Pancreas (tissue), 10 donors: ENCODE measurements around the gene GJB4. TPM values are rescaled to one million over a fixed set of nuclear protein-coding genes. Genes with fewer than 3 reads are reported as not detected.
"Not testable (repeated sequence)": the region's sequence is repeated elsewhere in the genome, so short reads cannot be mapped to it uniquely, and the experiment has no call there.

ENCODE experiments used
- ATAC-seq, 4 donors: fragments of 200-7000 bp; cut with Tn5 transposase; one replicate each; pipeline versions ENCODE4 v1.8.0 to v1.9.1; 2020; ENCODE audit warnings: mild to moderate bottlenecking in 4 of 4, moderate library complexity in 4 of 4
- DNase-seq, 6 donors: peaks; one replicate each; pipeline ENCODE4 v3.0.0-alpha.2; 2020
- FAIRE-seq: peaks from 2 replicates; lab custom pipeline; 2012; peaks lifted over from hg19 to GRCh38; lab: Jason Lieb, UNC
- H3K27ac ChIP-seq, 4 donors: fragments of 200-600 bp; sonication (generic); 1 replicate in 3 of 4; 2 replicates in 1 of 4; pipeline versions ENCODE4 v1.5.0 to v1.8.0; 2020
- H3K27me3 ChIP-seq, 4 donors: fragments of 200-600 bp; one replicate each; pipeline ENCODE4 v1.8.0; 2021
- H3K36me3 ChIP-seq, 3 donors: fragments of 200-600 bp; sonication (generic) in 1 of 3; one replicate each; pipeline versions ENCODE4 v1.5.0 to v1.8.0; 2020 to 2021
- H3K4me1 ChIP-seq, 3 donors: fragments of 200-600 bp; one replicate each; pipeline ENCODE4 v1.8.0; 2021
- H3K4me3 ChIP-seq, 4 donors: fragments of 200-600 bp; sonication (generic) in 2 of 4; one replicate each; pipeline versions ENCODE4 v1.5.0 to v1.8.0; 2020 to 2021
- H3K9me3 ChIP-seq, 4 donors: fragments of 200-600 bp; one replicate each; pipeline ENCODE4 v1.8.0; 2021
- CTCF ChIP-seq, 4 donors: fragments of 200-600 bp; sonication (generic) in 3 of 4; IDR thresholded peaks; one replicate each; pipeline versions ENCODE4 v1.5.0 to v1.8.0; 2021; ENCODE audit warnings: antibody characterized with exemption in 4 of 4
- WGBS, 2 donors: extraction: QIAGEN DNeasy Blood & Tissue Kit; methylation state at CpG; one replicate each; pipeline ENCODE4 v1.1.7; 2013; 5-methylcytosine and 5-hydroxymethylcytosine counted together
- intact Hi-C, 3 donors: fragments of 100-400 bp; cut with DNase I; formaldehyde crosslinking; loops; one replicate each; pipeline versions ENCODE4 v1.11.1 to v1.14.2; 2022
- polyA plus RNA-seq, 2 donors: library from polyadenylated mRNA; stranded (reverse); fragments of 200-250 nt; gene quantifications; one replicate each; pipeline ENCODE4 v1.2.3, GENCODE V29; 2013
- total RNA-seq, 6 donors: library from RNA; stranded (reverse); fragmentation: NEBNext Ultra II Directional in 4 of 6; extraction: Animal tissue kit (Norgen Biotek cat#: 25700) in 4 of 6; gene quantifications; one replicate each; pipeline versions ENCODE4 v1.2.1 to v1.2.4, GENCODE V29; 2021 to 2023
- donor health status: healthy with polysubstance abuse.
- donor health status: DM: no; HTN: no; CAD: no; lungs with moderate emphysema.
- donor health status: DM: no; HTN: no; CAD: no.
- donor health status: control.
- donor health status: control.
- donor health status: Bipolar disorder and iron deficiency.
- donor health status: DM: yes; HTN: yes; CAD: no.
- donor health status: DM: no; HTN: no; CAD: no.
- donor health status: DM: no; HTN: no; CAD: no.
- donor health status: DM: yes; HTN: yes; CAD: no.

The GJB4 gene
- total and polyA plus RNA-seq, 8 donors, result 0.12 TPM; not detected in 7

- no peak for FAIRE-seq
- Histone ChIP-seq H3K36me3 (no peaks in the 10 kb centered on the region), H3K4me3 (no peak overlapping the region), H3K27me3 (peaks cover 0 to 4% (median 0%) of the 10 kb centered on the region in 4 donors), H3K9me3 (no peaks in the 10 kb centered on the region), H3K4me1 (no peaks in the 10 kb centered on the region), H3K27ac (no peak overlapping the region)
- DNase-seq, result no peak
- 45 to 57% methylated on average over 6 of the region's 6 CpGs for WGBS, 2 donors
- intact Hi-C loops, result no loop called here
- no peak for ATAC-seq
- TF ChIP-seq CTCF (IDR thresholded peaks at IDR 0.05), result no peak
These were observed 32.7 kb upstream of the GJB4 start for GRCh38 chr1:34726861-34727260.

- ATAC-seq (no peak), FAIRE-seq (no peak), DNase-seq (no peak)
- Histone ChIP-seq H3K27ac (no peak overlapping the region), H3K36me3 (no peaks in the 10 kb centered on the region), H3K9me3 (no peaks in the 10 kb centered on the region), H3K4me1 (no peaks in the 10 kb centered on the region), H3K4me3 (no peak overlapping the region), H3K27me3 (no peaks in the 10 kb centered on the region)
- no peak for TF ChIP-seq CTCF (IDR thresholded peaks at IDR 0.05)
- intact Hi-C loops, result no loop called here
- WGBS, 2 donors, result 73 to 85% methylated on average over 5 of the region's 5 CpGs
These were observed 29.1 kb upstream of the GJB4 start for GRCh38 chr1:34730485-34730884.

GRCh38 chr1:34732831-34733230, 26.7 kb upstream of the GJB4 start:
- FAIRE-seq, DNase-seq: not testable (repeated sequence)
- 46 to 65% methylated on average over 7 of the region's 7 CpGs for WGBS, 2 donors

GRCh38 chr1:34736692-34737091, 22.8 kb upstream of the GJB4 start:
- no peak overlapping the region for H3K27ac ChIP-seq
- intact Hi-C loops, result no loop called here
- no peaks in the 10 kb centered on the region for H3K9me3 ChIP-seq
- WGBS, 2 donors, result 71 to 87% methylated on average over 8 to 10 of the region's 10 CpGs
- H3K4me1 ChIP-seq, result no peaks in the 10 kb centered on the region
- no peak for TF ChIP-seq CTCF (IDR thresholded peaks at IDR 0.05)
- DNase-seq (no peak), FAIRE-seq (no peak), ATAC-seq (no peak)
- H3K4me3 ChIP-seq, result no peak overlapping the region
- no peaks in the 10 kb centered on the region for H3K27me3 ChIP-seq
- H3K36me3 ChIP-seq, result no peaks in the 10 kb centered on the region

More at GRCh38 chr1:34732831-34733230, 26.7 kb upstream of the GJB4 start:
- H3K27ac ChIP-seq, H3K9me3 ChIP-seq, H3K36me3 ChIP-seq, H3K4me3 ChIP-seq, ATAC-seq, H3K27me3 ChIP-seq, H3K4me1 ChIP-seq, intact Hi-C loops: not testable (repeated sequence)

- H3K4me1 ChIP-seq, ATAC-seq, intact Hi-C loops, H3K27ac ChIP-seq, H3K36me3 ChIP-seq, DNase-seq, H3K9me3 ChIP-seq, H3K4me3 ChIP-seq, FAIRE-seq, H3K27me3 ChIP-seq: not testable (repeated sequence)
- 84 to 90% methylated on average over 12 of the region's 12 CpGs for WGBS, 2 donors
These were observed 22.3 kb upstream of the GJB4 start for GRCh38 chr1:34737236-34737635.

- no peak for ATAC-seq
- no peak for TF ChIP-seq CTCF (IDR thresholded peaks at IDR 0.05)
- H3K4me1 ChIP-seq, result no peaks in the 10 kb centered on the region
- 50 to 52% methylated on average over 3 of the region's 3 CpGs for WGBS, 2 donors
- no peaks in the 10 kb centered on the region for H3K9me3 ChIP-seq
- no peaks in the 10 kb centered on the region for H3K36me3 ChIP-seq
- H3K4me3 ChIP-seq, result no peak overlapping the region
- H3K27me3 ChIP-seq, result no peaks in the 10 kb centered on the region
- no peak overlapping the region for H3K27ac ChIP-seq
- FAIRE-seq, result no peak
- intact Hi-C loops, result loop anchor here in 1 of 3 donors (10.0 kb wide), 1 partner anchor 285 kb away; no protein-coding TSS in a partner anchor
- DNase-seq, result no peak
These were observed 19.9 kb upstream of the GJB4 start for GRCh38 chr1:34739613-34740012.
